GM21786 (cell line): Measurements from ENCODE around the gene NPS.

Experiments
- ATAC-seq: cut with Tn5 transposase; IDR thresholded peaks from one replicate; pipeline ENCODE4 v1.9.1; 2021; ENCODE audit not compliant: unreplicated experiment

The NPS gene

GRCh38 chr10:127549009-127549408 is at the start of gene NPS:
NPS (plus strand) TSS chr10:127549309; CDS start chr10:127549369, 60 bp downstream.
- ATAC-seq: no peak

DNA sequence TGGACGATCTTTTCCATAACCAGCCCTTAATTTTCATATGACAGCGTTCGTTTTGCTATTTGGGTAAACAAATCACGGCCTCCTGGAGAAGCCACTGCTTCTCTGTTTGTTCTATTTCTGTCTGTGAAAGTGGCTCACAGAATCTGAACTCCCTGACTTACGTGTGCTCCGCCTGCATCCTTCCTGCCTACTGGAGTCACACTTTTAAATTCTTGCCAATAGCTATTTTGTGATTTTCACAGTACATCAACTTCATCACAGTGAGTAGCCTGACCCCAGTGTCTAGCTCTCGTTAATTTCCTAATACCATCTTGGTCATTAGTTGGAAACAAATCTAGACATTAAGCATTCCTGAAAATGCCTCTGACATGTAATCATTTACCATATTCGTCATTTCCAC is 49.0 kb upstream of the NPS start:
- ATAC-seq: no peak

- ATAC-seq: no peak
These were observed 43.0 kb upstream of the NPS start for GRCh38 chr10:127506094-127506493.

GRCh38 chr10:127522298-127522697 is 26.8 kb upstream of the NPS start:
- no peak for ATAC-seq

DNA sequence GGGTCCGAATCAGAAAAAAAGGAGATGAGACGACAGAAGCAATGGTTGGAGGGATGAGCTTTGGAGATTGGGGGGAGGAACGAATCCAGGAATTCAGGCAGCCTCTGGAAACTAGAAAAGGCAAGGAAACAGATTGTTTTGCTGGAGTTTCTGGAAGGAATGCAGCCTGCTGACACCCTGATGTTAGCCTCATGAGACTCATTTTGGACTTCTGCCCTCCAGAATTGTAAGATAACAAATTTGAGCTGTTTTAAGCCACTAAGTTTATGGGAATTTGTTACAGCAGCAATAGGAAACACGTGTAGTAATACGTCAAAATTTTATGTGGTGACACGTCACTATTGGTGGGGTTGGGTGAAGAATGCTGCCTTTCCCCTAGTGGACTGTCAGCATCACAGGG is 25.6 kb upstream of the NPS start:
- no peak for ATAC-seq

DNA sequence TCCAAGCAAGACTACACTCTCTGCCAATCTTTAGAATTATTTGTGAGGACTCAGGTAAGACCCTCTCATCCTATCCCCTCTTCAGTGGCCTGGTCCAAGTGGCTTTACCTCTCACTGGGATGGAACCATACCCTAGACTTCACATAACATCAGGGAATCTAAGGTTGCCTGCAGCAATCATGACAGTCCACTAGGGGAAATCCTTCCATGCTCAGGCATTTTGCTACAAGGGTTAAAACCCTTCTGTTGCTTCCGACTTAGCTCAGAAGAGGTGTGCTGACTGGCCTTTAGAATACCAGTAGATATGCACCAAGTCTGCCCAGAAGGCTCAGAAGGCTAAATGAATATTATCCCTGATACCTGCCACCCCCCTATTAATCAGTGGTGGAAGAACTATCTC is 24.9 kb upstream of the NPS start:
- ATAC-seq: no peak

DNA sequence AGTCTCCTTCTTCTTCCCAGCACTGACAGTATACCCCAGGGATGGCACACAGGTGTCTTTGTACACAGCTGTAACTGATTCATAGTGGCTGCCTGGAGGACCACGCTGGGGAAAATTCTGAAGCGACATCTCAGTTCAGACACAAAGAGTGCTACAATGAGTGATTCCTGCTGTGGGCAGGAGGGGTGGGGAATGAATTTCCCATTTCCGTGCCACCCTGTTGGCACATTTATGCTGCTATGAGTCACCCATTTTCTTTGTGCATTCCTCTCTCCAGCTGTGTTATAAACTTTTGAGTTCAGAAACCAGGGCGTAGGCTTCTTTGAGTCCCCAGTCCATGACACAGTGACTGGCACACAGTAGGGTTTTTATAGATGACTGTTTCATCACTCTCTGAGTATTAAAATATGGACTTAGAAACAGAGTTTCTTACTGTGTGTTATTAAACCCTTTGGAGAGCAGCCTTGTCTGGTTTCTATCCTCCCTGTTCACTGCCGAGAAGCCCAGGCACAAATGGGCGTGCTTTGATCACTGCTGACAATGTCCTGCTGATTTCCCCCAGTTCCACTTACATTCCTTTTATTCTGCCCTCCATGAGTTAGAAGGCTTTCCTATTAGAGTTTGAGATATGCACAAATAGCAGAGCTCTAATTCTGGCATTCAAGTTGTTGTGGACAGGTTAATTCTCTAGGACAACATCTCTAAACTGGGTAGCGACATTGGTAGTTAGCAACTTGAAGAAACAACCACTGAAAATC is 24.0 kb upstream of the NPS start:
- ATAC-seq: no peak

GRCh38 chr10:127525686-127526085 is 23.4 kb upstream of the NPS start:
- no peak for ATAC-seq

- no peak for ATAC-seq
These were observed 22.9 kb upstream of the NPS start for GRCh38 chr10:127526161-127526560.

DNA sequence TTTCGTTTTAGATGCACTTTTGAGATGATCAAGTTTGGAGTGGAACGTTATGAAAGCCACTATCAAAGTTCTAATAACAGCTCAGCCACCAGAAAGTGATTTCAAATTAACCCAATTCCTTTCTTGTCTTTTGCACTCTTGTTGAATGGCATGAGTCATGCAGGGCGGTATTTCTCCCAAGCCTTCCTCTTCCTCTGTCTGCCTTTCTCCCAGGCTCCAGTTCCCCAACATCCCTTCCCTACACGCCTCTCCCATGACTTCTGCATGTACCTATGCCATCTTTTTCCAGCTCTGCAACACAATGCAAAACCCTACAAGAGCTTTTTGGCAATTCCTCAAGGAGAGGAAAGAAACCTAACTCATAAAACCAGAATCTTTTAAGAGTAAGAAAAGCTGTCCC is 21.8 kb upstream of the NPS start:
- ATAC-seq: no peak

DNA sequence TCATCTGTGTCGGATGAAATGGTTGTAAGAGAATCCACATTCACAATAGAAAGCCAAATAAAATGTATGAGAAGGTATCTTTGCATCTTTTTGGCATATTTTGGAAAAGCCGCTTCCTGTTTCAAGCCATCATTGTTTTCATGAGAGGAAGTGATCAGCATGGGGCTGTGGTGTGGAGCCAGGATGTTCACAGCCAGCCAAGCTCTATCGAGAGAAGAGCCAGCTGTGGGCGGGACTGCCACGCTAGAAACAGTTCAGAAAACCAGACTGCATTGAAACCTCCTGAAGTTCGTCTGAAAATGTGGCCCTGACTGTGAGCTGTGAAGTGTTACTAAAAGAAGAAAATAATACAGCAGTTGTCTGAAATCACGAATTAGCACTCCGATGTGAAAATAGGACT is 21.2 kb upstream of the NPS start:
- ATAC-seq: no peak

DNA sequence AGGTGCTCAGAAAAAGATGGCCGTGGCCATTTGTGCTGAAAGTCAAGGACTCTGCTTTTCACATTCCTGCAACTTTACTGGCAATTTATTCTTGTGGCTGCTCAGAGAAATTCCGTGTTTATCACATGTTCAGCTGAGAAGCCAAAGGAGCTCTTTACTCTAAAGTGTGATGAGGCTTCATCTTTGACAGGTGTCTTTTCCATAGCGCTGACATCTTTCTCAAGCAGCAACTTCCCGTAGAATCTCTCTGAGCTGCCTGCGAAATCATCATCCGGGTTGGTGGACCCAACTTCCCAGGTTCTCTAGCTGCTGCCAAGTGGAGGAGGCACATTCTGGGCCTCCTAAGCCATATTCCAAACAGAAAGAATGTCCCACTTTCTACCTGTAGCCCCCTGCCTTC is 16.9 kb upstream of the NPS start:
- ATAC-seq: no peak

GRCh38 chr10:127532659-127533058 is 16.4 kb upstream of the NPS start:
- no peak for ATAC-seq

GRCh38 chr10:127534074-127534473 is 15.0 kb upstream of the NPS start:
- no peak for ATAC-seq

DNA sequence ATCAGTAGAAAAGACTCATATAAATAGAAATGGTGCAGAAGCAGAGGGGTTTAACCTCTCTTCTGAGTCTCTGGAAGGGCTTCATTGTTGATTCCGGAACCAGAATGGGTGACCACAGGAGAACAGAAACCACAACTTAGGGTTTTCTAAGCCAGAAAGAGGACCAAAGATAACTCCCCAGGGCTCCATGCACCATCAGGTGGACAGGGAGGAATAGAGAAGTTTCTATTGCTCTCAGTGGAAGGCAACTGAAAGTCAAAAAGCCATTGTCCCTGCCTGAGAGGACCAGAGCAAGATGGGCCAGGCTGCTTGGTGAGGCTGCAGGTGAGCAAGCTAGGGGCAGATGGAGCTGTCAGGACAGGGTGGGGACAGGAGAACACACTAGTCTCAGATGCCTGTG is 14.6 kb upstream of the NPS start:
- ATAC-seq: no peak

GRCh38 chr10:127535802-127536515 is 13.2 kb upstream of the NPS start:
- no peak for ATAC-seq

DNA sequence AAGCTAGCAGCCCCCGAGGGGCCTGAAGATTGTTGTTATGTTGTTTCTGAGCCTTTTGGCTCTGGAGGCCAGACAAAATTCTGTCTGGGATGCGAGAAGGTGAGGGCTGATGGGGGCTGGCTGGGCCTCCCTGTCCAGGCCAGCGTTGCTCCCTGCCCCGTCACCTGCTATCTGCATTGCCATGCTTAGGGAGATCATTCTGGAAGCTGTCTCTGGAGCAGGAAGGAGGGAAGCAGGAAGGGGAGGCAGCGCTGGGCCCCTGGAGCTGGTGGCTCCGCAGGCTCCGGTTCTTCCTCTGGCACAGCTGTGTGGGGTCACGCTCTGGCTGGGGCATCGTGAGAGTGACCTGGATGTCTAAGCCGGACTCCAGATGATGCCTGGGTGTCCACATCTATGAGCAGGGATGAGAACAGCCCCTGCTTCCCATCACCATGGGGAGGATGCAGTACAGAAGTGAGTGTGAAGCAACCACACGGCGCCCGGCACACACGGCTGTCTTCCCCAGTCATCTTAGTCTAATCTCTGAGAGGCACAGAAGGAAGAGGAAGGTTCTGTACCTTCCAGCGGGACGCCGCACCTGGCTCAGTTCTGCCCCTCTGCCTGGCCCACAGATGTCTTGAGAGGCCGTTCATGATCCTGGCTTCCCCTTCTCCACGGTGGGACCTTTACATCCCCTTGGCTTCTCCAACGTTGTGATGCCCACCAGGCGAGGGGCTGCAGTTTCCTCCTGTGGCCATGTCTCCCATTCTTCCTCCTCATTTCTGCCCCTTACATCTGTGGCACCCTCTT is 11.9 kb upstream of the NPS start:
- no peak for ATAC-seq

GRCh38 chr10:127537924-127538323 is 11.2 kb upstream of the NPS start:
- ATAC-seq: no peak

DNA sequence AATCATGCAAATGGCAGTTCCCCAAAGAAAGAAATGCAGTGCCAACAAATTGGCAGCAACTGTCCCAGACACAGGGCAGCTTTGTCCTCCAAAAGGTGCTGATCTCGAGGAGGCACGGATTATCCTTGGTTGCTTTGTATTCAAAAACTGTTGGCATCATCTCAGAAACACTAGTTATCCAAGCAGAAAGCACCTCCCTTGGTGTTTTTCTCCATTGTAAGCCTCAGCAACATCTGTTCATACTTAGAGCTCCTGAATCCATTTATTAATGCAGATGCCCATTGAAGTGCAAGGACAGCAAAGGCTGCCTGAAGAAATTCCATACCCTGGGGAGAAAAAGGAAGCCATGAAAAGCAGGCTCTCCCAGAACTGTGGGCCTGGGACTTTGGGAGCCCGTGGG is 1.1 kb upstream of the NPS start:
- no peak for ATAC-seq

GRCh38 chr10:127550861-127551260 is 1.8 kb downstream of the NPS start:
- ATAC-seq: no peak

- ATAC-seq: no peak
These were observed 3.3 kb downstream of the NPS start for GRCh38 chr10:127552446-127552845.

GRCh38 chr10:127553417-127553816 is 4.3 kb downstream of the NPS start:
- ATAC-seq: no peak
